ENCODE measurements around the gene IGBP1.

DNA sequence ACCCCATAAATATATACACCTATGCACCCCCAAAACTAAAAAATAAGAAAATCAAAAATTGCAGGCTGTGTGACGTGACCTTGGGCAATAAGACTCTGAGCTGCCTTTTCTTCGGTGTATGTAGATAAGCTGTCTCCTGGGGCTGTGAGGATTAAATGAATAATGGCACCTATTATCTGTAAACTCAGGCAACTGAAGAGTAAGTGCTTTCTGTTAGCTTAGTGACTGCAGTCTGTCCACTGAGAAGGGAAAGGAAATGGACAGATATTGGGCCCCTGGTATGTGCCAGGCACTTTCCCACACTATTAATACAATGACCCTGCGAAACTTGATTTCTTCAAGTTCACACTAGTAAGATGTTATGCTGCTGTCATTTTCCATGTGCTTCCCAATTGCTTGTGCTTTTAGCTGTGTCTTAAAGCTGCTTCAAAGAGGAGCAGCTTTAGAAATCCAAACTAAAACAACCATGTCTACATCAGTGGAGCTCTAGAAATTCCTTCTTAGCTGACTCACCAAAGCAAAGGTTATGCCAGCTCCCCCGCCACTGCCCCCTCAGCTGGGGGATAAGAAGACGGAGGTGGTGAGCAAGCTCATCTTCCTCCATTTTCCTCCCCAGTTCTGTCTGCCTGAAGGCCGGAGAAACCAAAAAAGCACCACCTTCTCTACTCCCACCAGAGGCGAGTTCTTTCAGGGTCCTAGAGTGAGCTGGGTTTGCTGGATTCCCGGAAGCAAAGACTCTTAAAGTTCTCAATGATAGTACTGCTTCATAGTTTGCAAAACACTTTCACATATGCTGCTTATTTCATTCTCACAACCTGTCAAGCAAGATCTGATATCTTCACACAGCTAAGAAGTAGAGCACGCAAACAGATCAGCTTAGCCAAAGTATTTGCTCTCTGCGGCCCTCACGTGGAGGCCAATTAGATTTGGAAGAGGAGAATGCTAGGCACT, 35.3 kb downstream of the IGBP1 start:
- TF ChIP-seq RXRA (IDR thresholded peaks at IDR 0.05; ENCODE audit: borderline replicate concordance, low read depth) (no peak; the same call in 1 of the 2 replicates), CTCF (IDR thresholded peaks at IDR 0.05) (no peak), SMC3 (IDR thresholded peaks at IDR 0.05; ENCODE audit: low read depth, low read length) (no peak), ELF1 (IDR thresholded peaks at IDR 0.05) (peak; percentile 67; the same call in 1 of the 2 replicates), RAD21 (IDR thresholded peaks at IDR 0.05; ENCODE audit: low read length) (no peak), EP300 (IDR thresholded peaks at IDR 0.05; ENCODE audit: borderline replicate concordance in 1 of 2, low read depth in 1 of 2, low read length in 1 of 2) (peak in 1 of 2 experiments; percentile 42; a peak in 1 of 4 replicates), RFX5 (IDR thresholded peaks at IDR 0.05; ENCODE audit: low read length) (no peak), SIN3A (IDR thresholded peaks at IDR 0.05; ENCODE audit: borderline replicate concordance, low read depth, low read length) (no peak), EZH2phosphoT487 (IDR thresholded peaks at IDR 0.05; ENCODE audit: borderline replicate concordance, low read depth) (no peak), YY1 (IDR thresholded peaks at IDR 0.05; ENCODE audit: low read depth) (peak; percentile 76; the same call in 1 of the 2 replicates), USF1 (IDR thresholded peaks at IDR 0.05; ENCODE audit: borderline replicate concordance, low read depth) (no peak), TCF12 (IDR thresholded peaks at IDR 0.05) (peak; percentile 42), TAF1 (IDR thresholded peaks at IDR 0.05; ENCODE audit: borderline replicate concordance, low read depth, low read length) (0 out of 2 replicates have a peak, but pooled peaks have one; percentile 18)
- TF ChIP-seq, protein P1, sequence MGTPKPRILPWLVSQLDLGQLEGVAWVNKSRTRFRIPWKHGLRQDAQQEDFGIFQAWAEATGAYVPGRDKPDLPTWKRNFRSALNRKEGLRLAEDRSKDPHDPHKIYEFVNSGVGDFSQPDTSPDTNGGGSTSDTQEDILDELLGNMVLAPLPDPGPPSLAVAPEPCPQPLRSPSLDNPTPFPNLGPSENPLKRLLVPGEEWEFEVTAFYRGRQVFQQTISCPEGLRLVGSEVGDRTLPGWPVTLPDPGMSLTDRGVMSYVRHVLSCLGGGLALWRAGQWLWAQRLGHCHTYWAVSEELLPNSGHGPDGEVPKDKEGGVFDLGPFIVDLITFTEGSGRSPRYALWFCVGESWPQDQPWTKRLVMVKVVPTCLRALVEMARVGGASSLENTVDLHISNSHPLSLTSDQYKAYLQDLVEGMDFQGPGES (IDR thresholded peaks at IDR 0.05; ENCODE audit: low read depth, low read length): no peak
